SK-N-SH (cell line): Measurements from ENCODE around the gene KRTAP6-3. TPM values are rescaled to one million over a fixed set of nuclear protein-coding genes. Genes with fewer than 3 reads are reported as not detected.

Experiments
- CTCF ChIA-PET: fragments of 300-600, 350-600 bp; formaldehyde crosslinking; extraction: SDS; loops from one replicate; lab custom pipeline; 2021; lab: Yijun Ruan, JAX
- POLR2A ChIA-PET: fragments of 350-600 bp; sonication (Branson Sonifier 250); formaldehyde crosslinking; extraction: SDS; loops from one replicate; lab custom pipeline; 2020; ENCODE audit warnings: antibody characterized with exemption, inconsistent platforms; lab: Yijun Ruan, JAX
- DNase-seq: peaks from one replicate; pipeline ENCODE4 v3.0.0; 2012
- H2AFZ ChIP-seq: fragments of 200-600 bp; sonication (generic); 2 replicates; pipeline ENCODE4 v1.8.1; 2016; ENCODE audit warnings: antibody characterized with exemption, mild to moderate bottlenecking, low read depth
- H3F3A ChIP-seq: fragments of 200-600 bp; sonication (generic); replicated peaks from 2 replicates; pipeline ENCODE3; 2016; ENCODE audit warnings: antibody characterized with exemption, mild to moderate bottlenecking; ENCODE audit not compliant: insufficient read depth
- H3K27ac ChIP-seq, 2 experiments: fragments of 200-500 bp in 1 of 2; fragments of 200-600 bp in 1 of 2; sonication (Bioruptor generic) in 1 of 2; sonication (generic), shearing (Covaris generic) in 1 of 2; 2 replicates each; pipeline versions ENCODE4 v1.5.1 to v1.6.1; 2014 to 2016; ENCODE audit warnings: low read depth in 2 of 2, inconsistent platforms in 1 of 2, low read length in 1 of 2, mild to moderate bottlenecking in 1 of 2, mixed read lengths in 1 of 2
- H3K27me3 ChIP-seq: fragments of 200-600 bp; sonication (generic), shearing (Covaris generic); 2 replicates; pipeline ENCODE4 v1.6.1; 2016; ENCODE audit warnings: mixed run types; ENCODE audit not compliant: insufficient read depth
- H3K36me3 ChIP-seq, 2 experiments: fragments of 200-500 bp in 1 of 2; fragments of 200-600 bp in 1 of 2; sonication (Bioruptor generic) in 1 of 2; sonication (generic) in 1 of 2; replicated peaks in 1 of 2; 2 replicates each; pipeline versions ENCODE3 to v1.5.1; 2014 to 2016; ENCODE audit warnings: low read length in 1 of 2, mild to moderate bottlenecking in 1 of 2; ENCODE audit not compliant: insufficient read depth in 2 of 2, control insufficient read depth in 1 of 2
- H3K4me1 ChIP-seq, 2 experiments: fragments of 200-500 bp in 1 of 2; fragments of 200-600 bp in 1 of 2; sonication (Bioruptor generic) in 1 of 2; sonication (generic), shearing (Covaris generic) in 1 of 2; 2 replicates each; pipeline versions ENCODE4 v1.5.1 to v1.6.1; 2014 to 2016; ENCODE audit warnings: low read depth in 1 of 2, low read length in 1 of 2, mixed run types in 1 of 2; ENCODE audit not compliant: insufficient read depth in 2 of 2, control insufficient read depth in 1 of 2
- H3K4me2 ChIP-seq: fragments of 200-600 bp; sonication (generic), shearing (Covaris generic); 2 replicates; pipeline ENCODE4 v1.6.1; 2017; ENCODE audit warnings: mixed run types
- H3K4me3 ChIP-seq, 2 experiments: fragments of 200-500 bp in 1 of 2; fragments of 200-600 bp in 1 of 2; sonication (Bioruptor generic) in 1 of 2; sonication (generic), shearing (Covaris generic) in 1 of 2; 2 replicates each; pipeline versions ENCODE4 v1.5.1 to v1.8.1; 2014 to 2016; ENCODE audit warnings: low read depth in 2 of 2, inconsistent platforms in 1 of 2, low read length in 1 of 2, mild to moderate bottlenecking in 1 of 2, mixed read lengths in 1 of 2, moderate library complexity in 1 of 2
- H3K79me2 ChIP-seq: fragments of 200-600 bp; sonication (generic); 2 replicates; pipeline ENCODE4 v1.8.1; 2017; ENCODE audit warnings: mild to moderate bottlenecking; ENCODE audit not compliant: insufficient read depth
- H3K9ac ChIP-seq: fragments of 200-600 bp; sonication (generic); 2 replicates; pipeline ENCODE4 v1.6.1; 2017; ENCODE audit warnings: mixed run types
- H3K9me2 ChIP-seq: fragments of 200-600 bp; sonication (generic); 2 replicates; pipeline ENCODE4 v1.6.1; 2017; ENCODE audit warnings: mixed run types
- H3K9me3 ChIP-seq: fragments of 200-600 bp; sonication (generic); 2 replicates; pipeline ENCODE4 v1.6.1; 2017; ENCODE audit warnings: mixed run types, mild to moderate bottlenecking, moderate library complexity
- H4K20me1 ChIP-seq: fragments of 200-600 bp; sonication (generic); 2 replicates; pipeline ENCODE4 v1.6.1; 2017; ENCODE audit warnings: mild to moderate bottlenecking, mixed run types; ENCODE audit not compliant: insufficient read depth
- EZH2phosphoT487 ChIP-seq: fragments of 200-600 bp; sonication (generic); IDR thresholded peaks from 2 replicates; pipeline ENCODE4 v1.6.1; 2017; ENCODE audit warnings: low read depth, mixed run types, mild to moderate bottlenecking, antibody characterized with exemption, moderate library complexity, borderline replicate concordance
- FOSL2 ChIP-seq: IDR thresholded peaks from 2 replicates; pipeline ENCODE4 v1.4.0; 2012; ENCODE audit warnings: low read depth, mild to moderate bottlenecking, moderate library complexity, borderline replicate concordance
- FOXJ3 ChIP-seq: sonication (generic); formaldehyde crosslinking; IDR thresholded peaks from 2 replicates; pipeline ENCODE4 v1.5.1; 2020; ENCODE audit warnings: mild to moderate bottlenecking, missing genetic modification reagents
- GABPA ChIP-seq: IDR thresholded peaks from 2 replicates; pipeline ENCODE4 v1.4.0; 2012; ENCODE audit warnings: low read depth, mild to moderate bottlenecking
- GATA2 ChIP-seq: sonication (generic); formaldehyde crosslinking; IDR thresholded peaks from 2 replicates; pipeline ENCODE4 v1.5.0; 2020; ENCODE audit warnings: mild to moderate bottlenecking, missing genetic modification reagents
- JUND ChIP-seq: IDR thresholded peaks from 2 replicates; pipeline ENCODE4 v1.4.0; 2012
- MEF2A ChIP-seq: IDR thresholded peaks from 2 replicates; pipeline ENCODE4 v1.4.0; 2012; ENCODE audit warnings: low read depth, borderline replicate concordance
- MXI1 ChIP-seq: IDR thresholded peaks from 2 replicates; pipeline ENCODE4 v1.6.1; 2012; ENCODE audit warnings: mild to moderate bottlenecking, low read depth, low read length, improper control_type of control experiment
- NFIC ChIP-seq: IDR thresholded peaks from 2 replicates; pipeline ENCODE4 v1.4.0; 2012; ENCODE audit warnings: borderline replicate concordance
- POLR2AphosphoS5 ChIP-seq: IDR thresholded peaks from 2 replicates; pipeline ENCODE4 v1.6.1; 2012; ENCODE audit warnings: low read depth, low read length
- RCOR1 ChIP-seq: fragments of 150-350 bp; IDR thresholded peaks from 2 replicates; pipeline ENCODE4 v1.6.1; 2017; ENCODE audit warnings: antibody characterized with exemption, low read length
- TAF1 ChIP-seq: IDR thresholded peaks from 2 replicates; pipeline ENCODE4 v1.6.1; 2012; ENCODE audit warnings: low read depth, mild to moderate bottlenecking, low read length, moderate library complexity, borderline replicate concordance
- TEAD4 ChIP-seq: IDR thresholded peaks from 2 replicates; pipeline ENCODE4 v1.4.0; 2012; ENCODE audit warnings: mild to moderate bottlenecking, borderline replicate concordance; ENCODE audit not compliant: insufficient read depth
- YY1 ChIP-seq: IDR thresholded peaks from 2 replicates; pipeline ENCODE4 v1.4.0; 2012; ENCODE audit warnings: low read depth, mild to moderate bottlenecking
- WGBS: methylation state at CpG from one replicate; pipeline ENCODE4 v1.1.6; 2017; ENCODE audit warnings: low lambda C conversion rate; 5-methylcytosine and 5-hydroxymethylcytosine counted together
- polyA plus RNA-seq, 3 experiments: library from polyadenylated mRNA; depleted of rRNA; stranded (reverse); fragments of >200 nt; gene quantifications; 2 replicates each; pipeline ENCODE4 v1.2.3, GENCODE V29; 2012
- TF ChIP-seq, protein P1 (sequence below): IDR thresholded peaks from 2 replicates; pipeline ENCODE4 v1.4.0; 2012; ENCODE audit warnings: low read depth
- TF ChIP-seq, protein P2 (sequence below): fragments of 150-350 bp; IDR thresholded peaks from 2 replicates; pipeline ENCODE4 v1.6.1; 2016; ENCODE audit warnings: mild to moderate bottlenecking, low read depth, low read length
- TF ChIP-seq, protein P3 (sequence below): IDR thresholded peaks from 2 replicates; pipeline ENCODE4 v1.6.1; 2012; ENCODE audit warnings: mild to moderate bottlenecking, low read depth, low read length, moderate library complexity
- TF ChIP-seq, protein P4 (sequence below): IDR thresholded peaks from 2 replicates; pipeline ENCODE4; 2012
- TF ChIP-seq, protein P5 (sequence below): fragments of 150-350 bp; IDR thresholded peaks from 2 replicates; pipeline ENCODE4 v1.6.1; 2017; ENCODE audit warnings: antibody characterized with exemption, low read length, low read depth, borderline replicate concordance
- TF ChIP-seq, protein P6 (sequence below): IDR thresholded peaks from 2 replicates; pipeline ENCODE4 v1.4.0; 2012; ENCODE audit warnings: low read depth, borderline replicate concordance

KRTAP6-3 gene
- polyA plus RNA-seq, 1 of the 3 experiments (the other 2 are of a cell fraction) = not detected

DNA sequence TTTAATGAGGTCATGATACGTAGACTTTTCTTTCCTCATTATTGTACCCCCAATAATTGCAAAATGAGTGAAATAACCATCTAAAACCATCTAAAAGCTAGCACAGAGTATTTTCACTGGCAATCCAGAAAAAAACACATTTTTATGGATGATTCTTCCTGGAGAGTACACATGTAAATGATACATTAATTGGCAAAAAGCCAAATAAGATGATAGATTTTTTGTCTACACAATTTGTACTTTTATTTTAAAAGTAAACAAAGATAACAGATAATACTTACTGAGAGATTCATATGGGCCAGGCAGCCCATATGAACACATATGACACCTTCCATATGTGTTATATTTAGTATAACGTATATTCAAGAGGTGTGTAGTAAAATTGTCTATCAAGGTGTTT lies 28.6 kb upstream of the KRTAP6-3 start:
- Histone ChIP-seq H3K9me3 (no peaks in the 10 kb centered on the region), H3K4me3 (no peak overlapping the region), H3K9ac (no peak overlapping the region), H3F3A (no peaks in the 10 kb centered on the region), H3K4me2 (no peak overlapping the region), H3K27ac (no peak overlapping the region), H3K79me2 (no peaks in the 10 kb centered on the region), H3K4me1 (no peaks in the 10 kb centered on the region), H2AFZ (no peak overlapping the region), H4K20me1 (no peaks in the 10 kb centered on the region), H3K9me2 (no peaks in the 10 kb centered on the region), H3K27me3 (no peaks in the 10 kb centered on the region), H3K36me3 (no peaks in the 10 kb centered on the region)
- 1% methylated on average over 2 of the region's 2 CpGs for WGBS
- no peak for DNase-seq
- ChIA-PET CTCF (no interaction called here), POLR2A (no interaction called here)
- TF ChIP-seq TAF1 (no peak), FOSL2 (no peak), JUND (no peak), EZH2phosphoT487 (no peak), MEF2A (no peak), RCOR1 (no peak), POLR2AphosphoS5 (no peak), NFIC (no peak), YY1 (no peak), GATA2 (CRISPR knock-in tag) (no peak), TEAD4 (no peak), FOXJ3 (CRISPR knock-in tag) (no peak), GABPA (no peak), MXI1 (no peak)
- TF ChIP-seq, protein P1, sequence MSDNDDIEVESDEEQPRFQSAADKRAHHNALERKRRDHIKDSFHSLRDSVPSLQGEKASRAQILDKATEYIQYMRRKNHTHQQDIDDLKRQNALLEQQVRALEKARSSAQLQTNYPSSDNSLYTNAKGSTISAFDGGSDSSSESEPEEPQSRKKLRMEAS = no peak
- TF ChIP-seq, protein P2, sequence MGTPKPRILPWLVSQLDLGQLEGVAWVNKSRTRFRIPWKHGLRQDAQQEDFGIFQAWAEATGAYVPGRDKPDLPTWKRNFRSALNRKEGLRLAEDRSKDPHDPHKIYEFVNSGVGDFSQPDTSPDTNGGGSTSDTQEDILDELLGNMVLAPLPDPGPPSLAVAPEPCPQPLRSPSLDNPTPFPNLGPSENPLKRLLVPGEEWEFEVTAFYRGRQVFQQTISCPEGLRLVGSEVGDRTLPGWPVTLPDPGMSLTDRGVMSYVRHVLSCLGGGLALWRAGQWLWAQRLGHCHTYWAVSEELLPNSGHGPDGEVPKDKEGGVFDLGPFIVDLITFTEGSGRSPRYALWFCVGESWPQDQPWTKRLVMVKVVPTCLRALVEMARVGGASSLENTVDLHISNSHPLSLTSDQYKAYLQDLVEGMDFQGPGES = no peak
- TF ChIP-seq, protein P3, sequence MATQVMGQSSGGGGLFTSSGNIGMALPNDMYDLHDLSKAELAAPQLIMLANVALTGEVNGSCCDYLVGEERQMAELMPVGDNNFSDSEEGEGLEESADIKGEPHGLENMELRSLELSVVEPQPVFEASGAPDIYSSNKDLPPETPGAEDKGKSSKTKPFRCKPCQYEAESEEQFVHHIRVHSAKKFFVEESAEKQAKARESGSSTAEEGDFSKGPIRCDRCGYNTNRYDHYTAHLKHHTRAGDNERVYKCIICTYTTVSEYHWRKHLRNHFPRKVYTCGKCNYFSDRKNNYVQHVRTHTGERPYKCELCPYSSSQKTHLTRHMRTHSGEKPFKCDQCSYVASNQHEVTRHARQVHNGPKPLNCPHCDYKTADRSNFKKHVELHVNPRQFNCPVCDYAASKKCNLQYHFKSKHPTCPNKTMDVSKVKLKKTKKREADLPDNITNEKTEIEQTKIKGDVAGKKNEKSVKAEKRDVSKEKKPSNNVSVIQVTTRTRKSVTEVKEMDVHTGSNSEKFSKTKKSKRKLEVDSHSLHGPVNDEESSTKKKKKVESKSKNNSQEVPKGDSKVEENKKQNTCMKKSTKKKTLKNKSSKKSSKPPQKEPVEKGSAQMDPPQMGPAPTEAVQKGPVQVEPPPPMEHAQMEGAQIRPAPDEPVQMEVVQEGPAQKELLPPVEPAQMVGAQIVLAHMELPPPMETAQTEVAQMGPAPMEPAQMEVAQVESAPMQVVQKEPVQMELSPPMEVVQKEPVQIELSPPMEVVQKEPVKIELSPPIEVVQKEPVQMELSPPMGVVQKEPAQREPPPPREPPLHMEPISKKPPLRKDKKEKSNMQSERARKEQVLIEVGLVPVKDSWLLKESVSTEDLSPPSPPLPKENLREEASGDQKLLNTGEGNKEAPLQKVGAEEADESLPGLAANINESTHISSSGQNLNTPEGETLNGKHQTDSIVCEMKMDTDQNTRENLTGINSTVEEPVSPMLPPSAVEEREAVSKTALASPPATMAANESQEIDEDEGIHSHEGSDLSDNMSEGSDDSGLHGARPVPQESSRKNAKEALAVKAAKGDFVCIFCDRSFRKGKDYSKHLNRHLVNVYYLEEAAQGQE = no peak
- TF ChIP-seq, protein P4, sequence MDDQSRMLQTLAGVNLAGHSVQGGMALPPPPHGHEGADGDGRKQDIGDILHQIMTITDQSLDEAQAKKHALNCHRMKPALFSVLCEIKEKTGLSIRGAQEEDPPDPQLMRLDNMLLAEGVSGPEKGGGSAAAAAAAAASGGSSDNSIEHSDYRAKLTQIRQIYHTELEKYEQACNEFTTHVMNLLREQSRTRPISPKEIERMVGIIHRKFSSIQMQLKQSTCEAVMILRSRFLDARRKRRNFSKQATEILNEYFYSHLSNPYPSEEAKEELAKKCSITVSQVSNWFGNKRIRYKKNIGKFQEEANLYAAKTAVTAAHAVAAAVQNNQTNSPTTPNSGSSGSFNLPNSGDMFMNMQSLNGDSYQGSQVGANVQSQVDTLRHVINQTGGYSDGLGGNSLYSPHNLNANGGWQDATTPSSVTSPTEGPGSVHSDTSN = no peak
- TF ChIP-seq, protein P5, sequence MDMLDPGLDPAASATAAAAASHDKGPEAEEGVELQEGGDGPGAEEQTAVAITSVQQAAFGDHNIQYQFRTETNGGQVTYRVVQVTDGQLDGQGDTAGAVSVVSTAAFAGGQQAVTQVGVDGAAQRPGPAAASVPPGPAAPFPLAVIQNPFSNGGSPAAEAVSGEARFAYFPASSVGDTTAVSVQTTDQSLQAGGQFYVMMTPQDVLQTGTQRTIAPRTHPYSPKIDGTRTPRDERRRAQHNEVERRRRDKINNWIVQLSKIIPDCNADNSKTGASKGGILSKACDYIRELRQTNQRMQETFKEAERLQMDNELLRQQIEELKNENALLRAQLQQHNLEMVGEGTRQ = no peak
- TF ChIP-seq, protein P6, sequence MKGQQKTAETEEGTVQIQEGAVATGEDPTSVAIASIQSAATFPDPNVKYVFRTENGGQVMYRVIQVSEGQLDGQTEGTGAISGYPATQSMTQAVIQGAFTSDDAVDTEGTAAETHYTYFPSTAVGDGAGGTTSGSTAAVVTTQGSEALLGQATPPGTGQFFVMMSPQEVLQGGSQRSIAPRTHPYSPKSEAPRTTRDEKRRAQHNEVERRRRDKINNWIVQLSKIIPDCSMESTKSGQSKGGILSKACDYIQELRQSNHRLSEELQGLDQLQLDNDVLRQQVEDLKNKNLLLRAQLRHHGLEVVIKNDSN = no peak
